22Rv1 (cell line): ENCODE results near the gene HAO1.

Experiments used
- H3K27ac ChIP-seq: fragments of 450-650 bp; 2 replicates; pipeline ENCODE4 v1.5.1; 2017
- CTCF ChIP-seq: fragments of 450-650 bp; IDR thresholded peaks from 2 replicates; pipeline ENCODE4 v1.5.1; 2017; ENCODE audit warnings: mild to moderate bottlenecking
- ZFX ChIP-seq: fragments of 450-650 bp; IDR thresholded peaks from 2 replicates; pipeline ENCODE4 v1.6.1; 2017; ENCODE audit warnings: antibody characterized with exemption, borderline replicate concordance

Gene HAO1

DNA sequence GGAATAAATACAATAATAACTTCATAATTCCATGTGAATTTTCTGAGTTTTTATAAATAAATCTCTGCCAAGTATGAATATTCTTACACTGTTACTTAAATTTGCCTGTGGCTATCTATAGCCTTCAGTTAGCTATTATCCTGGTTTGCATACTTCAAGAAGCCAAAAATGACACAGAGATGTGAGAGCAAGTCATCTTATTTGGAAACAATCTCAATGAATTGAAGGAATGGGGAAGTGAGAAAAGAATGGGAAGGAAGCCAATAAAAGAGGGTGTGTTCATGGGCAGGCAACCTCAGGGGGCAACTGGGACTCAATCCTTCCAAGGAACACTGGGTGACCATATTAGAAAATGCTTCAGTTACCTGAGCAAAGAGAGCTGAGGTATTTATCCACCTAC, 9.9 kb downstream of the HAO1 start:
- TF ChIP-seq CTCF (no peak), ZFX (no peak)
- no peak overlapping the region for H3K27ac ChIP-seq

DNA sequence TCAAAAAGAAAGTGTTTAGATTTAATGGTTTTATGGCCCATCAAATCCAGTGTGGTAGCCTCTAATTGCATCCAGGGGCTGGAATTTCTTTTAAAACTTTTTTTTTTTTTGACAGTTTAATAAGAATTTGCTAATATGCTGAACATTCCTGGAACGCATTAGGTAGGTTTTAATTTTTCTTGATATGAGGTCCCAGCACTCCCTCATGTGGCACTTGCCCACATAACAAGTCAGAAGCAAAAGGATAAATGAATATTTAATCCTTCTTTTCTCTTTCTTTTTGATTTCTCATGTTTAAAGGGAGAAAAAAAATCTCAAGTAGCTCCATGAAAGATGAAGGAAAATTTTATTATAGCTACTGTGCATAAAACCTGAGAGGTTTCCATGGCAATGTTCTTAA, 13.5 kb downstream of the HAO1 start:
- TF ChIP-seq ZFX (no peak), CTCF (peak; percentile 73)
- no peak overlapping the region for H3K27ac ChIP-seq

- no peak overlapping the region for H3K27ac ChIP-seq
- TF ChIP-seq CTCF (no peak), ZFX (no peak)
Observed at GRCh38 chr20:7926323-7926722, 13.9 kb downstream of the HAO1 start.

DNA sequence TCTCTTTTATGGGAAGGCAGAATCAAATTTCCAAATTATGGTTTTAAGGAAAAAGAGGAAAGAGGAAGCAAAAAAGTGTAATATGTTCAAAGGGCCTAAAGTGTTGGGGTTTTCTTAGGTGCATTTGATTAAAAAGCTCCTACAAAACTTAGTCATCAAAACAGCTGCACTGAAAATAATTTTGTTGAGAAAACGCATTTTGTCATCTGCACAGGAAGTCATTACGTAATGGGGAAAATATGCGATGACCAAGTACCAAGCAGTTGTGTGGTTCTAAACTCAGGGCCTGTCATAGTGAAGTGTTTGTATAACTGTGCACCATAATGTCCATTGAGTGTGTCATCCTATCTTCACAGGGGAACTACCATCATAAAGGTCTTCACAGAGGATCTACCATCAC, 15.6 kb downstream of the HAO1 start:
- TF ChIP-seq ZFX: no peak
- TF ChIP-seq CTCF: no peak
- H3K27ac ChIP-seq: no peak overlapping the region

GRCh38 chr20:7916648-7917047, 23.6 kb downstream of the HAO1 start:
- TF ChIP-seq CTCF: no peak
- TF ChIP-seq ZFX: no peak
- H3K27ac ChIP-seq: no peak overlapping the region

DNA sequence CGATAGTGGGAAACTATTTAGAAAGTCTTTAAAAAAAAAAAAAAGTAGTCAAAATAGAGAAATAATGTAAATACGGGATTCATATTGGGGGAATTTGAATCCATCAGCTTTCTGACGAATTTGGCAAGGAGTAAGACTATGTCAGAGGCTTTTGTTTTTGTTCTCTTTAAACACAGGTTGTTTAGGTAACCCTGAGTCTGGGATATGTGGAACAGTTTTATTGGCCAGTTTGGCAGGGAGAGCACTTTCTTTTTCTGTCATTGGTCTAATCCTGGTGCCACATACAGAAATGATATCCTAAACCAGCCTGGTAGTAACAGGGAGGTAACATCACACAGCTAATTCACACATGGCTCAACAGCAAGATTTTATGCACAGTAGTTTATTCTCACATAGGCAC, 27.7 kb downstream of the HAO1 start:
- no peak for TF ChIP-seq CTCF
- no peak for TF ChIP-seq ZFX
- H3K27ac ChIP-seq: no peak overlapping the region

DNA sequence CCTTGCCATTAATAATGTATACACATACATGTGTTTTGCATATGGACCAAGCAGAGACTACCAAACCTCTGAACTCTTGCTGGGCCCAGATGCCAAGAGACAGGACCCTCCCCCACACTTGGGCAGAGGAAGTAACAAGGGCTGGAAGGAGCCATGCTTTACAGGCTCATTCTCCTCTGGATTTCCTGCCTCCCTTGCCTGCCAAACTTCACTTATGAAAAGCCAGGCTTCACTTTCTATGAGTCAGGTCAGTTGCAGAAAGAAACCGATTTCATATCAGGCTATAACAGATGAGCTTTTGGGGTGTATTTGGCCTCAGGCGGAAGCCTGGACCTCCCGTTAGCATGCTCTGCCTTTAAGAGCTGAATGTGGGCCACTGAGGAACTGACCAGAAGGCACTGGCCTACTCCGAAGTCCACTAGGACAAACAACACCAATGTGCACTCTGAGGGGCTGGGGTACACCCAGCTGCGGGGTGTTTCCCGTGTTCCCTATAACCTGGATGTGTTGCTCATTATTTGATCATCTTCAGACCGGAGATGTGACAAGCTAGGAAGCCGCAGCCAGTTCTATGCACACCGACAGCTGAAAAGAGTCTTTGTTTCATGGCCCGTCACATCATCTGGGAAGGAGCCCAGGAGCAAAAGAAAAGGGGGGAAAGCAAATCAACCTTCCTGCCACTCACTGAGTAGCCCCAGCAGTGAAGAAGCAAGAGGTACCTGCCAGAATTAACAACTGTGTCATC, 28.5 kb downstream of the HAO1 start:
- no peak for TF ChIP-seq ZFX
- no peak for TF ChIP-seq CTCF

More for the DNA sequence above, 28.5 kb downstream of the HAO1 start:
- no peak overlapping the region for H3K27ac ChIP-seq
